Measurements from ENCODE around the gene TSPAN16. TPM values are rescaled to one million over a fixed set of nuclear protein-coding genes. Genes with fewer than 3 reads are reported as not detected.

The TSPAN16 gene
- total RNA-seq, 1 experiment from 2014 or later, result not detected

GRCh38 chr19:11273989-11274388 lies 22.0 kb upstream of the TSPAN16 start (continued):
- TF ChIP-seq ZNF425 (CRISPR knock-in tag; conservative IDR thresholded peaks at IDR 0.05) (no peak), ZNF263 (CRISPR knock-in tag; IDR thresholded peaks at IDR 0.05; ENCODE audit: low read depth) (no peak), ZNF512 (CRISPR knock-in tag; IDR thresholded peaks at IDR 0.05; ENCODE audit: borderline replicate concordance) (no peak), PRDM15 (CRISPR knock-in tag; IDR thresholded peaks at IDR 0.05) (no peak), E2F5 (CRISPR knock-in tag; IDR thresholded peaks at IDR 0.05) (no peak)

GRCh38 chr19:11274533-11275086 lies 21.4 kb upstream of the TSPAN16 start:
- TF ChIP-seq USF1 (CRISPR knock-in tag; IDR thresholded peaks at IDR 0.05) (no peak), CTCF (IDR thresholded peaks at IDR 0.05) (no peak), HMGXB4 (CRISPR knock-in tag; IDR thresholded peaks at IDR 0.05) (no peak), GABPB1 (CRISPR knock-in tag; IDR thresholded peaks at IDR 0.05) (peak; percentile 18; the same call in 1 of the 2 replicates), FOXJ3 (CRISPR knock-in tag; IDR thresholded peaks at IDR 0.05; ENCODE audit: borderline replicate concordance) (no peak), TEAD1 (CRISPR knock-in tag; IDR thresholded peaks at IDR 0.05) (no peak)
- ATAC-seq, result no peak
- H3K4me1 Mint-ChIP-seq, result peaks cover 6% of the 10 kb centered on the region
- DNase-seq (ENCODE audit: low spot score), result no peak
- H3K27ac Mint-ChIP-seq, result no peak overlapping the region
- ChIA-PET CTCF (interaction anchor here (0.6 to 2.1 kb wide), 6 partner anchors 10 to 1189 kb away, joined by 3 to 11 read pairs (median 4); partner anchors contain the start of genes DOCK6 and SHFL), POLR2A (interaction anchor here (0.5 kb wide), 1 partner anchor 309 kb away, joined by 4 read pairs; no protein-coding TSS in a partner anchor)
- H3K9me3 Mint-ChIP-seq, result peaks cover 12% of the 10 kb centered on the region
- H3K4me3 Mint-ChIP-seq, result no peak overlapping the region
- H3K36me3 Mint-ChIP-seq, result peaks cover 8% of the 10 kb centered on the region
- H3K27me3 Mint-ChIP-seq (ENCODE audit: low read depth), result peaks cover 12% of the 10 kb centered on the region

Measured in WTC11 (cell line).